OCI-M1 (cell line): ENCODE results near the gene TFF3.

Experiments used
- DNase-seq: peaks from one replicate; lab custom pipeline; 2025; lab: John Stamatoyannopoulos, UW

TFF3 gene

DNA sequence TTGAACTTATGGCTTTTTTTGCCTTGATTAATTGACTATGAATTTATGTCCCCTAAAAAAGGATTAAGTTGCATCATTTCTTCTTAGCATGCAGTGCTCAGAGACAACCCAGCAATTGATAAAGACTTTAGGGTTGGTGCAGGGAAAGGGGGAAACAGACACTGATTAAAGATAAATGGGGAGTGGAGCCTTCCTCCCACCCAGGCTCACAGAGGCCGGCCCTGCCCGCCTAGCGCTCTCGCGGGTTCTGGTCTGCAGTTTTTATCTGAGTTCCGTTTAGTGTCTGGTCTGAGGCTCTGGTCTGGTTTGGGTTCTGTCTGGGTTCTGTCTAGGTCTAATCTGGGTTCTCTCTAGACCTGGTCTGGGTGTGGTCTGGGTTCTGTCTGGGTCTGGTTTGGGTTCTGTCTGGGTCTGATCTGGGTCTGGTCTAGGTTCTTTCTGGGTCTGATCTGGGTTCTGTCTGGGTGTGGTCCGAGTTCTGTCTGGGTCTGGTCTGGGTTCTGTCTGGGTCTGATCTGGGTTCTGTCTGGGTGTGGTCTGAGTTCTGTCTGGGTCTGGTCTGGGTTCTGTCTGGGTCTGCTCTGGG is 48.1 kb downstream of the TFF3 start:
- DNase-seq: peak; percentile 35

- DNase-seq: no peak
Measured at GRCh38 chr21:42265231-42265812, 49.9 kb downstream of the TFF3 start.

DNA sequence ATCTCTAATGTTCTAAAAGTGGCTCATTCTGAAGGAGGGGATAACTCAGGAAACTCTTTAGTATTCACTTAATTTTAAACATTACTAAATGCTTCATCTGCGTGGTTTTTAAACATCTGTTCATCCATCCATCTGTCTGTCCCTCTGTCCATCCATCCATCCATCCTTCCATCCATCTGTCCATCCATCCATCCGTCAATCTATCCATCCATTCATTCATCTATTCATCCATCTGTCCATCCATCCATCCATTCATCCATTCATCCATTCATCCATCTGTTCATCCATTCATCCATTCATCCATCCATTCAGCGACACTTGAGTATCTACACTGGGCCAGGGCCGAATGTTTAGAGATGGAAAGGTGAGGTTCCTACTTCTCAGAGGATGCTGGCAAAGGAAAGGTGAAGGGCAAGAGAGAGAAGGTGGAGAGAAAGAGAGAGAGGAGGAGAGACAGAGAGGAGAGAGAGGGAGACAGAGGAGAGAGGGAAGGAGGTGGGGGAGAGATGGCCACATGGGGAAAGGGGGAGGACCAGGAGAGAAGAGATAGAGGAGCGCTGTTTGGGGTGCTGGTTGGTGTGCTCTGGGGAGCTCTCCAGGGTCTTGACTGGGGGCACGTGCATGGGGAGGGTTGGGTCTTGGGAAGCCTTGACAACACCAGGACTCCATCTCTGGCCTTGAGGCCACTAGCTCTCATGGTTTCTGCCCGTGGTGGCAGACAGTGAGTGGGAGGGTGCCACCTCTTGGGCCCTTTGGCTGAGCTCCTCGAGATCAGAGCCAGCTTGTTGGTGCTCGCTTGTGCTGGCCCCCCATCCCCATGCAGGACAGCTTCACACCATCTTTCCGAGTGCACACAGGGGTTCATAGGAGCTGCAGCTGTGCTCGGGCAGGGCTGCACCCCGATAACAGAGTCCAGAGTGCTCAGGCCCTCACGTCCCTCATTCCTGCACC is 50.7 kb downstream of the TFF3 start:
- no peak for DNase-seq

DNA sequence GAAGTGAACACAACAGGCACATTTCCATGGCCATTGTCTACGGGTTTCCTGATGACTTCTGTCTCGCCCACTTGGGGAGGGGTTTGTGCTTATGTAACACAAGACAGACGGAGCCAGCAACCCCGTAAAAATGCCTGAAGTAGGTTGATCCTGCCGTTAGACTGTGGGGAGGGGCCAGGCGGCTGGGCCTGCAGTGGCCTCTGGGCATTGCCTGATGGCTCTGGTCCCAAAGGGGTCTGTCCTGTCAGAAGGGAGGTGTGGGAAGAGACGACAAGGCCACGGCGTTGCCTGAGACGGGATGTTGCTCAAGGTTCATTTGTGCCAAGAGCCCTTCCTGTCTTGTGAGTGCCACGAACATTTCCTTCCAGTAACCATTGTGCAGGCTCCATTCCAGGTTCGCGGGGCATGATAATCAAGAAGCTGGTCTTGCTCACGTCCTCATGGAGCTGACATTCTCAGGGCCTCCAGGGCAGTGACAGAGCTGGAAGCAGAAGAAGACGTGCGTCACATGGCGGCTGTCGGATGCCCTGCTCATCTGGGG is 51.5 kb downstream of the TFF3 start:
- no peak for DNase-seq

GRCh38 chr21:42262831-42263231 is 52.4 kb downstream of the TFF3 start:
- no peak for DNase-seq

DNA sequence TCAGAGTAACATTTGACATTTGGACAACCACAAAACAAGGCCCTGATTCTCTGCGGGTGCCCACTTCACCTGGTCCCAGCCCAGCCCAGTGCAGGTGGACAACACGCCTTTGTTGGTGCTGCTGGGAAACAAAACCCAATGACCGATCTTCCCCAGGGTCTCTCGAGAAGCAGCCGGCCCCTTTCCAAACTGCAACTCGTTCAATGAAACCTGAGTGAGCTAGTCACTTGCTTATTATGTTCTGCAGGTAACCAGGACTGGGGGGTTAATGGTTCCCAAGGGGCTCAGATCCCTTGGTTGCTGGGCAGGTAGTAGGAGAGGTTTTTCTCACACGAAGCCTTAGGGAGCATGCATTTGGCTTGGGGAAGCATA is 53.4 kb downstream of the TFF3 start:
- DNase-seq: no peak
